Body of pancreas (tissue), 4 donors: ENCODE measurements around the gene NCCRP1. TPM values are rescaled to one million over a fixed set of nuclear protein-coding genes. Genes with fewer than 3 reads are reported as not detected.

ENCODE experiments used
- ATAC-seq: fragments of 150-250 bp; one replicate; pipeline ENCODE4 v1.9.1; 2016
- DNase-seq, 4 donors: peaks; one replicate each; pipeline ENCODE4 v3.0.0-alpha.2; 2019
- H3K27ac ChIP-seq, 4 donors: fragments of 200-600 bp; sonication (generic); 1 replicate in 3 of 4; 2 replicates in 1 of 4; pipeline versions ENCODE4 v1.5.1 to v1.6.1; 2016 to 2019; ENCODE audit warnings: mild to moderate bottlenecking in 1 of 4, mixed read lengths in 1 of 4, moderate library complexity in 1 of 4
- H3K27me3 ChIP-seq, 2 donors: fragments of 200-600 bp; sonication (generic); one replicate each; pipeline ENCODE4 v1.6.0; 2016; ENCODE audit warnings: mild to moderate bottlenecking in 1 of 2
- H3K36me3 ChIP-seq, 2 donors: fragments of 200-600 bp; sonication (generic); replicated peaks in 1 of 2; 2 replicates each; pipeline ENCODE4 v1.5.1; 2016; ENCODE audit warnings: low read depth in 2 of 2; ENCODE audit not compliant: insufficient read depth in 1 of 2
- H3K4me1 ChIP-seq: fragments of 200-600 bp; sonication (generic); one replicate; pipeline ENCODE4 v1.6.0; 2016
- H3K4me3 ChIP-seq, 2 donors: fragments of 200-600 bp; sonication (generic); 1 replicate in 1 of 2; 2 replicates in 1 of 2; pipeline ENCODE4 v1.5.1; 2016 to 2019
- H3K9me3 ChIP-seq, 3 donors: fragments of 200-600 bp; sonication (generic); 1 replicate in 2 of 3; 2 replicates in 1 of 3; pipeline ENCODE4 v1.5.1; 2016
- POLR2A ChIP-seq, 3 donors: fragments of 450-650 bp; IDR thresholded peaks; one replicate each; pipeline ENCODE4 v1.6.1; 2016; ENCODE audit warnings: antibody characterized with exemption in 3 of 3, mild to moderate bottlenecking in 2 of 3
- WGBS, 2 donors: methylation state at CpG; one replicate each; pipeline ENCODE4 v1.1.5; 2017; 5-methylcytosine and 5-hydroxymethylcytosine counted together
- intact Hi-C: fragments of 100-400 bp; cut with DNase I; formaldehyde crosslinking; loops from one replicate; pipeline ENCODE4 v1.15.1; 2023
- total RNA-seq, 2 donors: library from RNA; depleted of rRNA; stranded (reverse); fragments of >200 nt; gene quantifications; one replicate each; pipeline ENCODE4 v1.1.0, GENCODE V29; 2016
- TF ChIP-seq, protein P1 (sequence below), 7 experiments: fragments of 450-650 bp in 4 of 7; fragments of 200-600 bp in 3 of 7; sonication (generic) in 3 of 7; IDR thresholded peaks; one replicate each; pipeline ENCODE4 v1.5.1; 2016 to 2019; ENCODE audit warnings: antibody characterized with exemption in 7 of 7

The NCCRP1 gene
- total RNA-seq, 2 donors from 2014 or later: 0.66 to 7.8 TPM

DNA sequence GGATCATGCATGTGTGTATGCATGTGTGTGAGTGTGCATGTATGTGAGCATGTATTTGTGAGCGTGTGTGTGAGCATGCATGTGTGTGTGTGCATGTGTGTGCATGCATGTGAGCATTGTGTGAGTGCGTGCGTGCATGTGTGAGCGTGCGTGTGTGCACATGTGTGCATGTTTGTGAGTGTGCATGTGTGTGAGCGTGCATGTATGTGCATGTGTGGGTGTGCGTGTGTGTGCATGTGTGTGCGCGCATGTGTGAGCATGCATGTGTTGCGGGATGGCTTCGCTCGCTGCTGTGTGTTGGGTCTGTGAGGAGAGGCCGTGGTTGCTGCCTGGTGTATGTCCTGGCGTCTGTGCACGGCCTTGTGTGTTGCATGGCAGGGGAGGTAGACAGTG, 38.8 kb upstream of the NCCRP1 start:
- WGBS, 2 donors: 87 to 90% methylated on average over 13 to 15 of the region's 15 CpGs
- H3K27me3 ChIP-seq: no peaks in the 10 kb centered on the region
- no peaks in the 10 kb centered on the region for H3K9me3 ChIP-seq
- TF ChIP-seq POLR2A (IDR thresholded peaks at IDR 0.05): no peak
- TF ChIP-seq, protein P1, sequence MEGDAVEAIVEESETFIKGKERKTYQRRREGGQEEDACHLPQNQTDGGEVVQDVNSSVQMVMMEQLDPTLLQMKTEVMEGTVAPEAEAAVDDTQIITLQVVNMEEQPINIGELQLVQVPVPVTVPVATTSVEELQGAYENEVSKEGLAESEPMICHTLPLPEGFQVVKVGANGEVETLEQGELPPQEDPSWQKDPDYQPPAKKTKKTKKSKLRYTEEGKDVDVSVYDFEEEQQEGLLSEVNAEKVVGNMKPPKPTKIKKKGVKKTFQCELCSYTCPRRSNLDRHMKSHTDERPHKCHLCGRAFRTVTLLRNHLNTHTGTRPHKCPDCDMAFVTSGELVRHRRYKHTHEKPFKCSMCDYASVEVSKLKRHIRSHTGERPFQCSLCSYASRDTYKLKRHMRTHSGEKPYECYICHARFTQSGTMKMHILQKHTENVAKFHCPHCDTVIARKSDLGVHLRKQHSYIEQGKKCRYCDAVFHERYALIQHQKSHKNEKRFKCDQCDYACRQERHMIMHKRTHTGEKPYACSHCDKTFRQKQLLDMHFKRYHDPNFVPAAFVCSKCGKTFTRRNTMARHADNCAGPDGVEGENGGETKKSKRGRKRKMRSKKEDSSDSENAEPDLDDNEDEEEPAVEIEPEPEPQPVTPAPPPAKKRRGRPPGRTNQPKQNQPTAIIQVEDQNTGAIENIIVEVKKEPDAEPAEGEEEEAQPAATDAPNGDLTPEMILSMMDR (IDR thresholded peaks at IDR 0.05): no peak
- no peak overlapping the region for H3K27ac ChIP-seq
- intact Hi-C loops: no loop called here
- H3K4me1 ChIP-seq: peaks cover 81% of the 10 kb centered on the region
- H3K36me3 ChIP-seq: no peaks in the 10 kb centered on the region
- no peak for ATAC-seq
- no peak overlapping the region for H3K4me3 ChIP-seq
- DNase-seq: no peak

DNA sequence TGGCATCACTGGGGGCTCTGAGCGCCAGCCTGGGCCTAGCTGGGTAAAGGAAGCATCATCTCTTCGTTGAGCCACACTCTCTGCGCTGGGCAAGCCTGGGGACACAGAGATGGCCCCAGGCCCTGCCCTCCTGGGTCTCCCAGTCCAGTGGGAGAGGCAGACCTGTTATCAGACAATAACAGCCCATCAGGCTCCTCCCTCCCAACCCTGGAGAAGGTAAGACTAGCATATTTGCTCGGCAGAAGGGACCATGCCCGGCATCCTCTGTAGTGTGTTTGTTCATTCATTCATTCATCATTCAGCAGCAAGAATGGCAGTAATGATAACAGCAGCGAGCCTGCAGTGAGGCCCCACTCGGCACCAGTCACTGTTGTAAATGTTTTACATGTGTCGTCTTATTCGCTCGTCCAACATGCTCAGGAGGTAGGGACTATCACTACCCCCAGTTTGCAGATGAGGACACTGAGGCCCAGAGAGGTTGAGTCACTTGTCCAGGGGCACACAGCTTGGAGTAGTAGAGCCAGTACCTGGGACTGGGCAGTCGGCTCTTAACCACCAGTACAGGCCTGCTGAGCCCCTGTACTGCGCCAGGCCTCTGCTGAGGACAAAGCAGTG, 38.0 kb upstream of the NCCRP1 start:
- intact Hi-C loops: no loop called here
- ATAC-seq (no peak), DNase-seq (no peak)
- Histone ChIP-seq H3K4me3 (no peak overlapping the region), H3K27ac (no peak overlapping the region), H3K4me1 (peaks cover 86% of the 10 kb centered on the region), H3K27me3 (no peaks in the 10 kb centered on the region), H3K9me3 (no peaks in the 10 kb centered on the region), H3K36me3 (no peaks in the 10 kb centered on the region)
- TF ChIP-seq, protein P1 (IDR thresholded peaks at IDR 0.05): no peak
- no peak for TF ChIP-seq POLR2A (IDR thresholded peaks at IDR 0.05)
- WGBS, 2 donors: 59 to 76% methylated on average over 7 to 11 of the region's 12 CpGs

DNA sequence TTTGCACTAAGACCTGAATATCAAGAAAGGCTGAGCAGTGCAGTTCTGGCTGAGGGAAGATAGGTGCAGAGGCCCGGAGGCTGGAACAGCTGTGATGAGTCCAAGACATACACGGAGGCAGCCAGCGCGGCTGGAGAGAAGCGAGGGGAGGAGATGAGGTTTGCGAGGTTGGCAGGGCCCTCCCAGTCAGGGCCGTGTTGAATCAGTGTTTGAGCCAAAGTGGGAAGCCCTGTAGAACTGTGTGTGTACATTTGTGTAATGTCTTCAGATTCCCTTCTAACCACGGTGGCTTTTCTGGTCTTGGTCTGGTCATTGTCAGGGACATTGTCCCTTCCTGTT, 36.3 kb upstream of the NCCRP1 start:
- no peaks in the 10 kb centered on the region for H3K27me3 ChIP-seq
- no peaks in the 10 kb centered on the region for H3K9me3 ChIP-seq
- 6 to 16% methylated on average over 8 of the region's 8 CpGs for WGBS, 2 donors
- H3K36me3 ChIP-seq: no peaks in the 10 kb centered on the region
- DNase-seq (peak in 3 of 4 donors; percentile 48 to 65 (median 64)), ATAC-seq (peak; percentile 24)
- H3K4me1 ChIP-seq: peaks cover 76% of the 10 kb centered on the region
- H3K27ac ChIP-seq: peak overlapping the region; percentile 5 to 46 (median 29)
- intact Hi-C loops: no loop called here
- no peak overlapping the region for H3K4me3 ChIP-seq
- TF ChIP-seq POLR2A (IDR thresholded peaks at IDR 0.05): no peak
- TF ChIP-seq, protein P1 (IDR thresholded peaks at IDR 0.05): peak in 1 of 7 experiments; percentile 23

DNA sequence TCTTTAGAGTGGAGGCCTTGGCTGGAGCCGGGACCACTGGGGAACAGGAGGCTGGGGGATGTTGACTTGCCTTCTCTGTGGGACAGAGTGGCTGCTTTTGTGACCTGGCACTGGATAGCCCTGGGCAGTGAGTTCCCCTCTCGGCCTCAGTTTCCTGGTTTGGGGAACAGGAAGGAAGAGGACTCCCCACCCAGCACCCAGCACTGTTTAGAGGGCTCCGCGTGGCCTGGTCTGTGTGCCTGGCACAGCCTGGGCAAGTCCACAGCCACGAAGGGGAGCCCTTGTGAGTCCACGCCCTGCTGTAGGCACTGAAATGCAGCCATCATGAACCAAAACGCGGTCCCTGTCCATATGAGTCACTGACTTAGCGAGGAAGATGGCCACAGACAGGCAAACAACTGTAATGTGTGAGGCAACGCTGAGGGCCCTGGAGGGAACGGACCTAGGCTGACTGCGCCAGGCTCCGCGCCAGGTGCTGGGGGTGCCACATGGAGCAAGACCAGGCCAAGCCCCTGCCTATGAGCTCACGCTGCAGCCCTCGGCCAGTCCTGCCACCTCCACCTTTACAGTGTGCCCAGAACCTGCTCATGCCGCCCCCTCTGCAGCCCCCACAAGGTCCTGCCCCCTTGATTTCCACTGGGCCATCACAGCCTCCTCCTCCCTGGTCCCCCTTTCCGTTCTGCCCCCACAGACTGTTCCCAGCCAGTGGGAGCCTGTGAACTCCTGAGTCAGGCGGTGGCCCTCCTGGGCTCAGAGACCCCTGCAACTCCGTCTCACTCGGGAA, 35.7 kb upstream of the NCCRP1 start:
- H3K27ac ChIP-seq: peak overlapping the region; percentile 5 to 46 (median 29)
- TF ChIP-seq, protein P1 (IDR thresholded peaks at IDR 0.05): no peak
- TF ChIP-seq POLR2A (IDR thresholded peaks at IDR 0.05): no peak
- no peaks in the 10 kb centered on the region for H3K36me3 ChIP-seq
- 78 to 82% methylated on average over 11 to 21 of the region's 21 CpGs for WGBS, 2 donors
- H3K27me3 ChIP-seq: no peaks in the 10 kb centered on the region
- intact Hi-C loops: no loop called here
- no peak for ATAC-seq
- no peak overlapping the region for H3K4me3 ChIP-seq
- peak in 2 of 4 donors; percentile 42 to 47 for DNase-seq
- peaks cover 76% of the 10 kb centered on the region for H3K4me1 ChIP-seq
- no peaks in the 10 kb centered on the region for H3K9me3 ChIP-seq
